Loucy (cell line): Measurements from ENCODE around the gene HERC2.
A peak's percentile ranks its signal among the peaks of the same experiment; 100 is the strongest.

ENCODE experiments used
- H2AFZ ChIP-seq: fragments of 200-600 bp; sonication (generic); 2 replicates; pipeline ENCODE4 v1.6.0; 2016; ENCODE audit warnings: antibody characterized with exemption, mild to moderate bottlenecking, low read length, moderate library complexity
- H3F3A ChIP-seq: fragments of 200-600 bp; 2 replicates; pipeline ENCODE4 v1.6.0; 2016; ENCODE audit warnings: antibody characterized with exemption, low read depth, mild to moderate bottlenecking
- H3K27me3 ChIP-seq: fragments of 200-600 bp; sonication (generic); 2 replicates; pipeline ENCODE4 v1.6.1; 2014; ENCODE audit warnings: low read length, mild to moderate bottlenecking; ENCODE audit not compliant: insufficient read depth, poor library complexity, severe bottlenecking
- H3K36me3 ChIP-seq: fragments of 200-600 bp; sonication (generic); 2 replicates; pipeline ENCODE4 v1.6.1; 2016; ENCODE audit warnings: low read length; ENCODE audit not compliant: insufficient read depth
- H3K4me1 ChIP-seq: fragments of 200-600 bp; sonication (generic); 2 replicates; pipeline ENCODE4 v1.5.1; 2014; ENCODE audit warnings: low read length, mild to moderate bottlenecking; ENCODE audit not compliant: insufficient read depth, poor library complexity, severe bottlenecking
- H3K4me2 ChIP-seq: fragments of 200-600 bp; sonication (generic); 2 replicates; pipeline ENCODE4 v1.6.0; 2014; ENCODE audit warnings: antibody characterized with exemption, low read length, low read depth, mild to moderate bottlenecking; ENCODE audit not compliant: poor library complexity, severe bottlenecking
- H3K4me3 ChIP-seq: fragments of 200-600 bp; sonication (generic); 2 replicates; pipeline ENCODE4 v1.5.1; 2014; ENCODE audit warnings: low read length, mild to moderate bottlenecking, mixed read lengths; ENCODE audit not compliant: poor library complexity, severe bottlenecking
- H3K79me2 ChIP-seq: fragments of 200-600 bp; sonication (generic); 2 replicates; pipeline ENCODE4 v1.6.1; 2014; ENCODE audit warnings: low read length; ENCODE audit not compliant: insufficient read depth
- H3K9ac ChIP-seq: fragments of 200-600 bp; sonication (generic); 2 replicates; pipeline ENCODE4 v1.6.0; 2014; ENCODE audit warnings: mild to moderate bottlenecking, low read depth, low read length, moderate library complexity; ENCODE audit not compliant: poor library complexity, severe bottlenecking
- H3K9me2 ChIP-seq: fragments of 200-600 bp; sonication (generic); replicated peaks from 2 replicates; pipeline ENCODE4 v1.6.1; 2016; ENCODE audit warnings: low read depth, low read length, mixed read lengths
- H3K9me3 ChIP-seq: fragments of 200-600 bp; sonication (generic); 2 replicates; pipeline ENCODE4 v1.6.1; 2014; ENCODE audit warnings: mild to moderate bottlenecking, antibody characterized with exemption, low read length, low read depth; ENCODE audit not compliant: insufficient read depth
- H4K20me1 ChIP-seq: fragments of 200-600 bp; sonication (generic); 2 replicates; pipeline ENCODE4 v1.6.0; 2014; ENCODE audit warnings: antibody characterized with exemption, low read length, mild to moderate bottlenecking; ENCODE audit not compliant: insufficient read depth, poor library complexity, severe bottlenecking
- EZH2phosphoT487 ChIP-seq: fragments of 200-600 bp; IDR thresholded peaks from 2 replicates; pipeline ENCODE4 v1.6.1; 2018; ENCODE audit warnings: antibody characterized with exemption, mild to moderate bottlenecking, moderate library complexity, borderline replicate concordance
- TF ChIP-seq, protein P1 (sequence below): fragments of 200-600 bp; sonication (generic); conservative IDR thresholded peaks from 2 replicates; pipeline ENCODE4 v1.5.1; 2014; ENCODE audit warnings: mild to moderate bottlenecking, antibody characterized with exemption, low read length

HERC2 gene

DNA sequence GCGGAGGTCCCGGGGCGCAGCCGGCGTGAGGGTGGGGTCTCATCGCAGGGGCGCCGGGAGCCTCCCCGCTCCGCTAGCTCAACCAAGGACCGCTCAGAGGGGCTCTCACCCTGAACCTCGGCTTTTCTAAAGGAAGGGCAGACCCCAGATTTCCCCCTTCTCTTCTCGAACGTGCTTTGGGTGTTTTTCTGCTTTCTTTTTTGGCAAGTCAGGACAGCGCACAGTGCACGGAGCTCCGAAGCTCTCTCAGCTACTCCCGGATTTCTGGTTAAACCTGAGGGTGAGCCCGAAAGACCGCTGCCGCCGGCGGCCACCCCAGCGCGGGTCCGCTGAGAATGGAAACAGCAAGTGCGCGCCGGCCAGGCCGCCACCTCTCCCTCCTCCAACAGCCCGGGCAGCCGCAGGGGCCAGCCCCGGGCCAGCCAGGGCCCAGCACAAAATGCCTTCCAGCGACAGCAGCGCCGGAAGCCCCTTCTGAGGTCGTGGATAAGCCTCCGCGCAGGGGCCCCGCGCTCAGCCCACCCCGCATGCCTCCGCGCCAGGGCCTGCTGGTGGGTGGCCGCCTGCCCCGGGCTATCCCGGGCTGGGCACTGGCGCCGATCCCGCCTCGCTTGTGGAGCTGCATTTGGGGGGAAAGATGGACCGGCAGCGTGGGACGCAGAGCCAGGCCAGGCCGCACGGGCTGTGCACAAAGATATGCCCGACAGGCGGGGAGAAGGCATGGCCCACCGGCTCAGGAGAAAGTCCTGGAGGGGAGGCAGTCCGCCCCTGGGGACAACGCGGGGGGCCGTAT lies 214.7 kb downstream of the HERC2 start:
- Histone ChIP-seq H3K79me2 (no peaks in the 10 kb centered on the region), H3F3A (0 out of 2 replicates have a peak, but pooled peaks cover 3% of the 10 kb centered on the region), H3K36me3 (peaks cover 15% of the 10 kb centered on the region; the same call in 1 of the 2 replicates), H3K9ac (no peak overlapping the region), H4K20me1 (no peaks in the 10 kb centered on the region), H3K27me3 (no peaks in the 10 kb centered on the region), H3K4me2 (peak overlapping the region; percentile 42), H3K9me3 (no peaks in the 10 kb centered on the region), H3K9me2 (no peaks in the 10 kb centered on the region), H3K4me3 (peak overlapping the region; percentile 20), H3K4me1 (no peaks in the 10 kb centered on the region), H2AFZ (no peak overlapping the region)
- TF ChIP-seq EZH2phosphoT487: no peak
- TF ChIP-seq, protein P1, sequence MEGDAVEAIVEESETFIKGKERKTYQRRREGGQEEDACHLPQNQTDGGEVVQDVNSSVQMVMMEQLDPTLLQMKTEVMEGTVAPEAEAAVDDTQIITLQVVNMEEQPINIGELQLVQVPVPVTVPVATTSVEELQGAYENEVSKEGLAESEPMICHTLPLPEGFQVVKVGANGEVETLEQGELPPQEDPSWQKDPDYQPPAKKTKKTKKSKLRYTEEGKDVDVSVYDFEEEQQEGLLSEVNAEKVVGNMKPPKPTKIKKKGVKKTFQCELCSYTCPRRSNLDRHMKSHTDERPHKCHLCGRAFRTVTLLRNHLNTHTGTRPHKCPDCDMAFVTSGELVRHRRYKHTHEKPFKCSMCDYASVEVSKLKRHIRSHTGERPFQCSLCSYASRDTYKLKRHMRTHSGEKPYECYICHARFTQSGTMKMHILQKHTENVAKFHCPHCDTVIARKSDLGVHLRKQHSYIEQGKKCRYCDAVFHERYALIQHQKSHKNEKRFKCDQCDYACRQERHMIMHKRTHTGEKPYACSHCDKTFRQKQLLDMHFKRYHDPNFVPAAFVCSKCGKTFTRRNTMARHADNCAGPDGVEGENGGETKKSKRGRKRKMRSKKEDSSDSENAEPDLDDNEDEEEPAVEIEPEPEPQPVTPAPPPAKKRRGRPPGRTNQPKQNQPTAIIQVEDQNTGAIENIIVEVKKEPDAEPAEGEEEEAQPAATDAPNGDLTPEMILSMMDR: no peak

DNA sequence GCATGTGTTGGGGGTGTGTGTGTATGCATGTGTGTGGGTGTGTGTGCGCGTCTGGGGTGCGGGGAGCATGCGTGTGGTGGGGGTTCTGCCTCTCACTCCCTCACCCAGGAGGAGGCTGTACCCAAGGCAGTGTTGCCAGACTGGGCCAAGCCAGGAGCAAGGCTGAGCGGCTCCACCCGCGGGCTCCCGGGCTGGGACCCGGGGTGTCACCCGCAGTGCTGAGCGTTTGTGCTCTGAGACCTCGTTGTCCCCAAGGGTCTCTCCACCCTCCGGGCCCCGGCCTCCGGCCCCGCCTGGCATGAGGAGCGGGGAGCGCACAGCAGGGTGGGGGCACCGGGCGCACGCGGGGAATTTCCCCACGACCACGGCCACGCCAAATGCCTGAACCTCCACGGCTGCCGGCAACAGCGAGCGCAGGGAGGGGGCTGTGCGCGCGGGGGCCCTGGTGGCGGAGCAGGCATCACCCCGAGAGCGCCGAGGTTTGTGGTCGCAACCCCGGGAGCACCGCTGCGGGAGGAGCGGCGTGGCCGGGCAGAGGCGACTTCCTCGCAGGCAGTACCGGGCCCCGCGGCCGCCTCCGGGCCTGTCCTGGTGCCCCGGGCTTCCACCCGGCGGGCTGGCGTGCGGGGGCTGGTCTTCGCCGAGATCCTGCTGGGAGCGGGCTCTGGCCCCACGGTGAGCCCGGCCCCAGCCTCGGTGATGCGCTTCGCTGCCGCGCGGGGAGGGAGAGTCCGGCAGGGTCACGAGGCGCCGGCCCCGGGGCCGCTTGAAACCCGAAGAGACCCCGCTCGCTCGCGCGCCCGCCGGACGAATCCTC lies 215.5 kb downstream of the HERC2 start:
- Histone ChIP-seq H3K4me2 (peak overlapping the region; percentile 42), H3K4me1 (no peaks in the 10 kb centered on the region), H3K9me2 (no peaks in the 10 kb centered on the region), H3K9me3 (no peaks in the 10 kb centered on the region), H3K4me3 (no peak overlapping the region), H2AFZ (no peak overlapping the region), H3K9ac (no peak overlapping the region), H3F3A (0 out of 2 replicates have a peak, but pooled peaks cover 3% of the 10 kb centered on the region), H3K27me3 (no peaks in the 10 kb centered on the region), H4K20me1 (no peaks in the 10 kb centered on the region), H3K36me3 (peaks cover 7% of the 10 kb centered on the region; the same call in 1 of the 2 replicates), H3K79me2 (no peaks in the 10 kb centered on the region)
- TF ChIP-seq, protein P1: no peak
- TF ChIP-seq EZH2phosphoT487: no peak

DNA sequence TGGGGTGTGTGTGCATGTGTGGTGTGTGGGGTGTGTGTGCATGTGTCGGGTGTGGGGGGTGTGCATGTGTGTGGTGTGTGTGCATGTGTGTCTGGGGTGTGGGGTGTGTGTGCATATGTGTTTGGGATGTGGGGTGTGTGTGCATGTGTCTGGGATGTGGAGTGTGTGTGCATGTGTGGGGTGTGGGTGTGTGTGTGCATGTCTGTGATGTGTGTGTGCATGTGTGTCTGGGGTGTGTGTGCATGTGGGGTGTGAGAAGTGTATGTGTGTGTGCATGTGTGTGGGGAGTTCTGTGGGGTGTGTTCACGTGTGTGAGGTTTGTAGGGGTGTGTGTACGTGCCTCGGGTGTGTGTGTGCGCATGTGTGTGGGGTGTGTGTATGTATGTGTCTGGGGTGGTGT lies 216.2 kb downstream of the HERC2 start:
- 0 out of 2 replicates have a peak, but pooled peaks cover under 1% of the 10 kb centered on the region for H3F3A ChIP-seq
- H3K4me3 ChIP-seq: no peak overlapping the region
- H3K9me3 ChIP-seq: no peaks in the 10 kb centered on the region
- no peaks in the 10 kb centered on the region for H3K9me2 ChIP-seq
- no peak overlapping the region for H2AFZ ChIP-seq
- H3K4me2 ChIP-seq: no peak overlapping the region
- H3K9ac ChIP-seq: no peak overlapping the region
- TF ChIP-seq, protein P1: no peak
- no peak for TF ChIP-seq EZH2phosphoT487
- H3K79me2 ChIP-seq: no peaks in the 10 kb centered on the region
- H3K27me3 ChIP-seq: no peaks in the 10 kb centered on the region
- 0 out of 2 replicates have a peak, but pooled peaks cover 4% of the 10 kb centered on the region for H3K36me3 ChIP-seq
- no peaks in the 10 kb centered on the region for H3K4me1 ChIP-seq
- no peaks in the 10 kb centered on the region for H4K20me1 ChIP-seq
